Measurements from ENCODE around the gene YOD1.

Gene YOD1

GRCh38 chr1:207007352-207008033 is 43.5 kb downstream of the YOD1 start:
- no peak for DNase-seq (ENCODE audit: low read depth, low spot score)

GRCh38 chr1:207006914-207007313 is 44.1 kb downstream of the YOD1 start:
- no peak for DNase-seq (ENCODE audit: low read depth, low spot score)

- DNase-seq (ENCODE audit: low read depth, low spot score) = no peak
These were observed 44.9 kb downstream of the YOD1 start for GRCh38 chr1:207006083-207006482.

- DNase-seq (ENCODE audit: low read depth, low spot score) = no peak
These were observed 45.8 kb downstream of the YOD1 start for GRCh38 chr1:207004931-207005830.

GRCh38 chr1:207003210-207003609 is 47.8 kb downstream of the YOD1 start:
- no peak for DNase-seq (ENCODE audit: low read depth, low spot score)

GRCh38 chr1:207002724-207003146 is 48.3 kb downstream of the YOD1 start:
- DNase-seq (ENCODE audit: low read depth, low spot score) = no peak

- no peak for DNase-seq (ENCODE audit: low read depth, low spot score)
These were observed 49.3 kb downstream of the YOD1 start for GRCh38 chr1:207001492-207002245.

GRCh38 chr1:207000651-207001291 is 50.2 kb downstream of the YOD1 start:
- no peak for DNase-seq (ENCODE audit: low read depth, low spot score)

- no peak for DNase-seq (ENCODE audit: low read depth, low spot score)
These were observed 52.2 kb downstream of the YOD1 start for GRCh38 chr1:206998816-206999215.

All from activated naive CD8-positive, alpha-beta T cell treated with anti-CD3 and anti-CD28 coated beads, Interleukin-2, amount 50 U/mL, for 16 hours (primary cell).